ENCODE measurements around the gene ENKUR.

DNA sequence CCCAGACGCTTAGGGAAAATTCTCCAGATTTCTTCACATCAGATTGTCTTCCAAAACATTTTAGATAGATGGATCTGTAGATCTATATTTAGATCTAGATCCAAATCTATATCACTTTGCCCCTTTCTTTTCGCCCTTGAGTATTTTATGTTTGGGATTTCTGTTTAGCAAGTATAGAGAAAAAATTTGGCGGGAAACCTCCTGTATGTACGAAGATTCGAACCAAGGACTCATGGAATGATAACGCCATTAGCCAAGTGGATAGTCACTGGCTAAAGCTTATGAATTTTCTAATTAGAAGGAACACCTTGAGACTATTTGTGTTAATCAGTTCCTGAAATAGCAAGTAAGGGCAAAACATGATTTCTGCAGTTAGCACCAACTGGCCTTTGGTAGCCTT, 1.7 kb upstream of the ENKUR start:
- TF ChIP-seq POLR2AphosphoS5 (IDR thresholded peaks at IDR 0.05) (no peak), POLR2A (IDR thresholded peaks at IDR 0.05) (no peak)
- TF ChIP-seq, protein P1, sequence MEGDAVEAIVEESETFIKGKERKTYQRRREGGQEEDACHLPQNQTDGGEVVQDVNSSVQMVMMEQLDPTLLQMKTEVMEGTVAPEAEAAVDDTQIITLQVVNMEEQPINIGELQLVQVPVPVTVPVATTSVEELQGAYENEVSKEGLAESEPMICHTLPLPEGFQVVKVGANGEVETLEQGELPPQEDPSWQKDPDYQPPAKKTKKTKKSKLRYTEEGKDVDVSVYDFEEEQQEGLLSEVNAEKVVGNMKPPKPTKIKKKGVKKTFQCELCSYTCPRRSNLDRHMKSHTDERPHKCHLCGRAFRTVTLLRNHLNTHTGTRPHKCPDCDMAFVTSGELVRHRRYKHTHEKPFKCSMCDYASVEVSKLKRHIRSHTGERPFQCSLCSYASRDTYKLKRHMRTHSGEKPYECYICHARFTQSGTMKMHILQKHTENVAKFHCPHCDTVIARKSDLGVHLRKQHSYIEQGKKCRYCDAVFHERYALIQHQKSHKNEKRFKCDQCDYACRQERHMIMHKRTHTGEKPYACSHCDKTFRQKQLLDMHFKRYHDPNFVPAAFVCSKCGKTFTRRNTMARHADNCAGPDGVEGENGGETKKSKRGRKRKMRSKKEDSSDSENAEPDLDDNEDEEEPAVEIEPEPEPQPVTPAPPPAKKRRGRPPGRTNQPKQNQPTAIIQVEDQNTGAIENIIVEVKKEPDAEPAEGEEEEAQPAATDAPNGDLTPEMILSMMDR (IDR thresholded peaks at IDR 0.05), result no peak

Data from gastroesophageal sphincter (tissue), 3 donors.